Caki2 (cell line): Measurements from ENCODE around the gene SPRR2G. TPM values are rescaled to one million over a fixed set of nuclear protein-coding genes. Genes with fewer than 3 reads are reported as not detected.
"Not testable (repeated sequence)": the region's sequence is repeated elsewhere in the genome, so short reads cannot be mapped to it uniquely, and the experiment has no call there.

Source experiments
- DNase-seq: peaks from one replicate; pipeline ENCODE4 v3.0.0-alpha.2; 2015; ENCODE audit warnings: low read depth
- in situ Hi-C: cut with HindIII; loops from 2 replicates; pipeline ENCODE4 v1.10.0; 2016; ENCODE audit warnings: low sequenced_read_pairs, low pct_unique_long_range_greater_than_20kb, mixed read lengths
- total RNA-seq: library from RNA; depleted of rRNA; stranded (reverse); fragments of >200 nt; shearing (Covaris generic); gene quantifications from 2 replicates; pipeline ENCODE4 v1.2.3, GENCODE V29; 2014; ENCODE audit warnings: low replicate concordance; rRNA removed

SPRR2G gene
- not detected in 2 replicates for total RNA-seq

GRCh38 chr1:153150846-153151245 is at the start of gene SPRR2G:
Gene SPRR2G, minus strand, starts transcription at chr1:153150890. Its CDS starts 780 bp downstream, at chr1:153150110.
- no peak for DNase-seq
- in situ Hi-C loops, result no loop called here

DNA sequence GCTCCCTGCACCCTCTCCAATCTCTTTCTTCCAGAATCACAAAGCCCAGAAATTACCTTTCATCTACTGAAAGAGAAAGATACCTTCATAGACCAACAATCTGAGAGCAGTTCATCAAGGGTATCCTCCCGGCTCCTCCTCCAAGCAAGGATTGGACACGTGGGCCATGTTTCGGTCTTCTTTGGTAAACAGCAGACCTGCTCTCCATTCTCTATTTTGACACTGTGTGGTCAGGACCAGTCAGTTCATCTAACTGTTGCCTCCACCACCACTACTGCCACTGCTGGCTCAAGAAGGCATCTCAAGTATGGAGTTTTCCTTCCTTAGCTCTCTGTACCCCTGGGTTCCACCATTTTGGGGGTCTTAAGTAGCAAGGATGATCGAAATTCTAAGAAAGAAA is 44.5 kb upstream of the SPRR2G start:
- no peak for DNase-seq

DNA sequence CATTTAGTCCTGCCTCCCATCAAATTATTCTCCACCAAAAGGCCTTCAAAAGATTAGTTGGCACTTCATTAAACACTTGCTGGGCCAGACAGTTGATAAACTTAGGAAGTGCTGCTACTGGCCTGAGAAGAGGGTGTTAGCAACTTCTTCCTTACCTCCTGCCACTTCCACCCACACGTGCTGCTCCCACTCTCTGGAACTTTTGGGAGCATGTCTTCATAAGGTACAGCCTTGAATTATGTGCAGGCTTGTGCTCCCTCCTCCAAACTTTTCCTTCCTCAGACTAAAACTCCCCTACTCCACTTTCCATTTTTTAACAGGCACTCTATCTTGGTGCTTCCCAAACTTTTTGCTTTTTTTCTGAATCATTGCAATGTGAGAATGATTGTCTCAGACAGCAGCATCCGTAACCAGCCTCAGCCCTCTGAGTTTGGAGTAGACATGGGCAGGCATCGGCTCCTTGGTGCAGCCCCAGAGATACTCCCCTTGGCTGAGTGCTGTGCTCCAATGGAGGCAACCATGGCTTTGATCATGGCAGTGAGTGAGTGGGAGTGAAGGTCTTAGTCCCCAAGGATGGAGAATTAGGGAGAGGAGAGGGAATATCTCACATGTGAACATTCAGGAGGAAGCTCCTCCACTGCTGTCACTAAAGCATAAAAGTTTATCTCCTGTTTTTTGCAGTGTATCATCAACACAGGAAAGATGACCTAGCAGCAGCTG is 43.8 kb upstream of the SPRR2G start:
- in situ Hi-C loops, result no loop called here

More for the DNA sequence above, 44.5 kb upstream of the SPRR2G start:
- in situ Hi-C loops, result no loop called here

GRCh38 chr1:153192697-153193096 is 42.0 kb upstream of the SPRR2G start:
- in situ Hi-C loops, result no loop called here
- DNase-seq, result no peak

More for the DNA sequence above, 43.8 kb upstream of the SPRR2G start:
- no peak for DNase-seq

GRCh38 chr1:153190373-153190772 is 39.7 kb upstream of the SPRR2G start:
- in situ Hi-C loops, result no loop called here
- DNase-seq, result no peak

DNA sequence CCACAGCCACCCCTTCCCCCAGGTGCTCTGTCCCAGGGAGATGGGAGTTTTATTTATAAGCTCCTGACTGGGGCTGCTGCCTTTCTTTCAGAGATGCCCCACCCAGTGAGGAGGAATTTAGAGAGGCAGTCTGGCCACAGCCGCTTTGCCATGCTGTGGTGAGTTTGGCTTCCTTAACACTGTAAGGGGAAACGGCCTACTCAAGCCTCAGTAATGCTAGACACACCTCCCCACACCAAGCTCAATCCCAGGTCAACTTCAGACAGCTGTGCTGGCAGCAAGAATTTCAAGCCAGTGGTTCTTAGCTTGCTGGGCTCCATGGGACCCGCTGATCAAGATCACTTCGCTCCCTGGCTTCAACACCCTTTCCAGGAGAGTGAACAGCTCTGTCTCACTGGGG is 37.6 kb upstream of the SPRR2G start:
- in situ Hi-C loops, DNase-seq: not testable (repeated sequence)

GRCh38 chr1:153180556-153180955 is 29.9 kb upstream of the SPRR2G start:
- in situ Hi-C loops, result no loop called here
- no peak for DNase-seq

- in situ Hi-C loops, result no loop called here
- DNase-seq, result no peak
Measured at GRCh38 chr1:153178922-153179321, 28.2 kb upstream of the SPRR2G start.

DNA sequence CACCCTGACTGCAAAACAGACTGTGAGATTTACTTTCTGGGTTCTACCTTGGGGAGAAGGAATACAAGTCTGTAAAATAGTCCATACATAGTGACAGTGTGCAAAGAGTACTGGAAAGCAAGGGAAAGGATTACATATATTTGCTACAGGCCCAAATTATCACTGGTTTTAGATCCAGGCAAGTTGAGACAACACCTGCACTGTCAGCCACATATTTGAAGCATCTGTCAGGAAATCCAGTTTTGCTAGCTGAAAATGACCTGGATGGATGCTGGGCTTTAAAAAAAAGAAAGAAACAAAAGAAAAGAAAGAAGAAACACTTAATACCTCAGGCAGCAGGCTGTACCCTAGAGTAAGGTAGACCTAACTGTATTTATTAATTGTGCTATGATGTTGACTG is 23.9 kb upstream of the SPRR2G start:
- no peak for DNase-seq
- in situ Hi-C loops, result no loop called here

DNA sequence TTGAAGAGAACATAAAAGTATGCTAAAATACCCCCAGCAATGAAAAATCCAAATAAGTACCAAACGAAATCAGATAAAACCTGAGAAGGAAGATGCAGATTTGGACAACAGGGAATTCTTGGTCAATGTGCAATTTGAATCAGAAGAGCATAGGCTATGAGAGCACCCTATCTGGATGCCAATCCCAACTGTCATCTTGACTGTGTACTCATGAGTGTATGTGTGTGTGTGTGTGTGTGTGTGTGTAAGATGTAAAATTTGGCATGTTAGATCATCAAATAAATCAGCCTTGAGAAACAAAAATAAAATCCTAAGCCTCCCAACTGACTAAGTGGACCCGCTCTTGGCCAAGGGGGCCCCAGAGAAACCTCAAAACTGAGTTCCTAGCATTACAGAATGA is 18.0 kb upstream of the SPRR2G start:
- in situ Hi-C loops, result no loop called here
- no peak for DNase-seq

DNA sequence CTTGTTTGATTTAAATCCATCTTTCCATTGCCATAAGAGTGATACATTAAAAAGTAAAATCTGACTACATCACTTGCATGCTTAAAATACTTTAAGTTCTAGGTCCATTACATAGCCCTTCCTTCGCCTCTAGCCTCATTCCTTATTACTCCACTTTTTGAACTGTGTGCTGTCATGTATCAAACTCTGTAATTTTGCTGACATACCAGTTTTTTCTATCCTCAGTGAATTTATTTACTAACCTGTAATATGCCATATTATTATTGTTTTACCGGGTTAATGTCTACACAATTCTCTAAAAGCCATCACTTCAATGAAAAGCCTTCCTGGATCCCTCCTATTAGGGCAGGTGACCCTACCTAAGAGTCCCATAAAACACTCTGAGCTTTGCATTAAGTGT is 4.9 kb upstream of the SPRR2G start:
- no peak for DNase-seq
- in situ Hi-C loops, result no loop called here

DNA sequence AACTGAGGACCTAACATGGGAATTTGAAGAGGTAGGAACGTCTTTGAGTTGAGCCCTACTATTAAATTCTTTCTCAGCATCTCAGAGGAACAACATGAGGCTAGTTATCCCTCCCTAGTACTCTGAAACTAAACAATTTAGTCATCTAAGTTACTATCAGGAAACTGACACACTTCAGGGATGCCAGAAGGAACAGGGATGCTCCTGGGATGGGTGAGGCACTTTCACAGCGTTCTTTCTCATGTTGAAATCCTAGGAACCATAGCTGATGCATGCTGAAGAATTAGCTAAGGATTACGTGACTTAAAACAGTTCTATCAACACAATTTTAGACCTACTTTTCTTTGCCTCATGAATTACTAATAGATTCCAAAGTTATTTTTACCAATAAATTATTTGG is 1.8 kb upstream of the SPRR2G start:
- no peak for DNase-seq
- in situ Hi-C loops, result no loop called here

GRCh38 chr1:153141377-153141776 is 9.3 kb downstream of the SPRR2G start:
- no peak for DNase-seq
- in situ Hi-C loops, result no loop called here

DNA sequence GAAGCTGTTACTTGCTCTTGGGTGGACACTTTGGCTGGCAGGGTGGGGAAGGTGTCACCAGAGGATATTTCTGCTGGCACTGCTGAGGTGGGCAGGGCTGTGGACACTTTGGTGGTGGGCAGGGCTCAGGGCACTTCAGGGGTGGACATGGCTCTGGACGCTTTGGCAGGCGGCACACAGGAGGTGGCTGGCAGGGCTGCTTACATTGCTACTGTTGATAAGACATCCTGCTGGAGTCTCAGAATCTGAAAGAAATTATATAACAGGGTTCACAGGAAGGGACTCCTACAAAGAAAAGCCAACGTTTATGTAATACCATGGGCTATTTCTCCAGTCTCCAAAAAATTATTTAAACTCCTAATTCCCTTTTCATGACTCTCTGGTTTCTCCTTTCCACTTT is 10.2 kb downstream of the SPRR2G start:
- in situ Hi-C loops, result no loop called here
- DNase-seq, result no peak

DNA sequence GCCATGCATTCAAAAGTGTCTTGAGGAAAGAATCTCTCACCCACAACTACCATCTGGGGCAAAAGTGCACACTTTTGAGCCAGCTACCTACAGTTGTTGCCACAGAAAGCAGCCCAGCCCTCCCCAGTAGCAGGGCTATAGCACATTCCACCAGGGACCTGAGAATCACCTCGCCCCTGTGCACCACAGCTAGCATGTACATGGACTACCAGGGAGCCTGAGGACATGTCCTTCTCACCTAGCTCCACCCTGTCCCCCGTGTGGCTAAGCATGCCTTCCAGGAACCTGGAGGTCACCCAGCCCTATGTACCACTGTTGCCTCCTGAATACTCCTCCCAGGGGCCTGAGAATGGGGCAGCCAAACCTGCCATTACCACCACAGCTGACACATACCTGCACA is 16.9 kb downstream of the SPRR2G start:
- in situ Hi-C loops, result no loop called here
- no peak for DNase-seq

DNA sequence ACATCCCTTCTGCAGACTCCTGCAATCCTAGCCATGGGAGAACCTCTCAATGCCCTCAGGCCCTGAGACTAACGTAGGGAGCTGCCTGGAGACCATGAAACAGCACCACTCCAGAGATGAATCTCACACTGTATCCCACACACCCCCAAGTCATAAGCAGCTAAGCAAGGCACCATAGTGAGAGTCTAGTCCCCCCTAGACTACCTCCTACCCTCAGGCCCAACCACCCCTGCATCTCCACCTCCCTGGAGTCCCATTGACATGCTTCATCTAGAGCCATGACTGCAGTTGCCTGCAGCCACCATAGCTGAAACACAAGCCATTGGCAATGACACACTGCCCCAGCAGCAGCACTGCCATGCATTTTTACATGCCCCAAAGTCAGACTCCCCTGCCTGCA is 17.4 kb downstream of the SPRR2G start:
- in situ Hi-C loops, result no loop called here
- DNase-seq, result no peak

DNA sequence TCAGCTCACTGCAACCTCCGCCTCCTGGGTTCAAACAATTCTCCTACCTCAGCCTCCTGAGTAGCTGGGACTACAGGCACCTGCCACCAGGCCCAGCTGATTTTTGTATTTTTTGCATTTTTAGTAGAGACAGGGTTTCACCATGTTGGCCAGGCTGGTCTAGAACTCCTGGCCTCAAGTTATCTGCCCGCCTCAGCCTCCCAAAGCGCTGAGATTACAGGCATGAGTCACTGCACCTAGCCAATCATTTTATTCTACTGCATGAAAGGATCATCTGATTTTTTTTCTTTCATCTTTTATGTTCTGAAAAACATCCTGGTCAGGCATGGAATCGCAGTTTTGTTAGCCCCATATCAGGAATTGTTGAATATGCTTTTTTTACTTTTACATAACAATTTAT is 22.0 kb downstream of the SPRR2G start:
- DNase-seq, in situ Hi-C loops: not testable (repeated sequence)

GRCh38 chr1:153127296-153127695 is 23.4 kb downstream of the SPRR2G start:
- in situ Hi-C loops, result no loop called here
- no peak for DNase-seq

DNA sequence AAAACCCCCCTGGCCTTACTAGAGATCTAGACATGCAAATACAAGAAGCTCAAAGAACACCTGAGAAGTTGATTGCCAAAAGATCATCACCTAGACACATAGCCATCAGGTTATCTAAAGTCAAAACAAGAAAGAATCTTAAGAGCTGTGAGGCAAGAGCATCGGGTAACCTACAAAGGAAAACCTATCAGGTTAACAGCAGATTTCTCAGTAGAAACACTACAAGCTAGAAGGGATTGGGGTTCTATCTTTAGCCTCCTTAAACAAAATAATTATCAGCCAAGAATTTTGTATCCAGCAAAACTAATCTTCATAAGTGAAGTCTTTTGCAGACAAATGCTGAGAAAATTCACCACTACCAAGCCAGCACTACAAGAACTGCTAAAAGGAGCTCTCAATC is 25.2 kb downstream of the SPRR2G start:
- in situ Hi-C loops, result no loop called here
- no peak for DNase-seq

GRCh38 chr1:153123793-153124192 is 26.9 kb downstream of the SPRR2G start:
- in situ Hi-C loops, DNase-seq: not testable (repeated sequence)
